Measurements from ENCODE around the gene PLA2G2F.

DNA sequence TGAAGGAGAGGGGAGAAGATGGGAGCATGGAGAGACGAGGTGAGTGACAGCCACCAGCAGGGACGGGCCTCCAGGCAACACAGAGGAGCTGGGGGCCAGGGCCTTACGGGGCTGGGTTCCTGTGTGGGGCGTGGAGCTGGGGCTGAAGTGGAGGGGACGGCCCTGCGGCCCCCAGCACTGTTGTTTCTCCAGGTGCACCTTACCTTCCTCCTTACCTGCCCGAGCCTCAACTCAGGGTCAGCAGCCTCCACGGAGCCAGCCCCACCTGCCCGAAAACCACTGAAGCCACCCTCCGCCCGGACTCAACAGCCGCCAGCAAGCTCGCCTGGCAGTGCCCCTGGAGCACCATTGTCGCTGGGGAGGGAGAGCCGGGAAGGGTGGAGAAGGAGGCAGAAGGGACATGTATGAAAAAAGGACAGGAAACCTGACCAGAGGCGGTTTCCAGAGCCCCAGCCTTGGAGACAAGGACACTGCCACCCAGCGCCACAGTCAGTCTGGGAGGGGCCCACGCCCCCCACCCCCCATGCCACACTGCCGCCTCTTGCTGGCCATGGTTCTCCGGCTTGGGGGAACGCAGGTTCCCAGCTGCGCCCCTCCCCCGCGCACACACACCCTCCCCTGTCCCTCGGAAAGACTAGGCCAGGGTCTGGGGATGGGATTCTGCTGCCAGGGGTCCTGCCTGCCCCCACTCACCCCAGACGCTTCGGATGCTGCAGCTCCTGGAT lies 10.6 kb downstream of the PLA2G2F start:
- TF ChIP-seq, protein P1, sequence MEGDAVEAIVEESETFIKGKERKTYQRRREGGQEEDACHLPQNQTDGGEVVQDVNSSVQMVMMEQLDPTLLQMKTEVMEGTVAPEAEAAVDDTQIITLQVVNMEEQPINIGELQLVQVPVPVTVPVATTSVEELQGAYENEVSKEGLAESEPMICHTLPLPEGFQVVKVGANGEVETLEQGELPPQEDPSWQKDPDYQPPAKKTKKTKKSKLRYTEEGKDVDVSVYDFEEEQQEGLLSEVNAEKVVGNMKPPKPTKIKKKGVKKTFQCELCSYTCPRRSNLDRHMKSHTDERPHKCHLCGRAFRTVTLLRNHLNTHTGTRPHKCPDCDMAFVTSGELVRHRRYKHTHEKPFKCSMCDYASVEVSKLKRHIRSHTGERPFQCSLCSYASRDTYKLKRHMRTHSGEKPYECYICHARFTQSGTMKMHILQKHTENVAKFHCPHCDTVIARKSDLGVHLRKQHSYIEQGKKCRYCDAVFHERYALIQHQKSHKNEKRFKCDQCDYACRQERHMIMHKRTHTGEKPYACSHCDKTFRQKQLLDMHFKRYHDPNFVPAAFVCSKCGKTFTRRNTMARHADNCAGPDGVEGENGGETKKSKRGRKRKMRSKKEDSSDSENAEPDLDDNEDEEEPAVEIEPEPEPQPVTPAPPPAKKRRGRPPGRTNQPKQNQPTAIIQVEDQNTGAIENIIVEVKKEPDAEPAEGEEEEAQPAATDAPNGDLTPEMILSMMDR (IDR thresholded peaks at IDR 0.05 in 2 of 3, conservative IDR thresholded peaks at IDR 0.05 in 1 of 3; ENCODE audit: control insufficient read depth in 2 of 3, extremely low read depth in 1 of 3, insufficient read depth in 1 of 3, low read depth in 3 of 3, low read length in 3 of 3): no peak
- TF ChIP-seq ZBED1 (IDR thresholded peaks at IDR 0.05; ENCODE audit: borderline replicate concordance) (no peak), POLR2AphosphoS5 (IDR thresholded peaks at IDR 0.05; ENCODE audit: low read length) (no peak), EZH2 (IDR thresholded peaks at IDR 0.05; ENCODE audit: borderline replicate concordance, control insufficient read depth, low read depth, low read length) (no peak), SRF (IDR thresholded peaks at IDR 0.05; ENCODE audit: low read depth in 2 of 2, low read length in 2 of 2) (no peak), POLR2A (IDR thresholded peaks at IDR 0.05; ENCODE audit: low read depth, low read length) (no peak), CHD2 (IDR thresholded peaks at IDR 0.05; ENCODE audit: borderline replicate concordance, low read depth, low read length) (no peak), EP300 (IDR thresholded peaks at IDR 0.05; ENCODE audit: borderline replicate concordance in 1 of 2, control insufficient read depth in 1 of 2, low read depth in 2 of 2, low read length in 2 of 2) (no peak), POU2F2 (IDR thresholded peaks at IDR 0.05; ENCODE audit: borderline replicate concordance, low read depth, low read length) (no peak), KDM1A (IDR thresholded peaks at IDR 0.05; ENCODE audit: borderline replicate concordance) (no peak), SMC3 (IDR thresholded peaks at IDR 0.05; ENCODE audit: borderline replicate concordance, low read length) (no peak), GABPA (IDR thresholded peaks at IDR 0.05; ENCODE audit: low read depth) (no peak)
- TF ChIP-seq, protein P2, sequence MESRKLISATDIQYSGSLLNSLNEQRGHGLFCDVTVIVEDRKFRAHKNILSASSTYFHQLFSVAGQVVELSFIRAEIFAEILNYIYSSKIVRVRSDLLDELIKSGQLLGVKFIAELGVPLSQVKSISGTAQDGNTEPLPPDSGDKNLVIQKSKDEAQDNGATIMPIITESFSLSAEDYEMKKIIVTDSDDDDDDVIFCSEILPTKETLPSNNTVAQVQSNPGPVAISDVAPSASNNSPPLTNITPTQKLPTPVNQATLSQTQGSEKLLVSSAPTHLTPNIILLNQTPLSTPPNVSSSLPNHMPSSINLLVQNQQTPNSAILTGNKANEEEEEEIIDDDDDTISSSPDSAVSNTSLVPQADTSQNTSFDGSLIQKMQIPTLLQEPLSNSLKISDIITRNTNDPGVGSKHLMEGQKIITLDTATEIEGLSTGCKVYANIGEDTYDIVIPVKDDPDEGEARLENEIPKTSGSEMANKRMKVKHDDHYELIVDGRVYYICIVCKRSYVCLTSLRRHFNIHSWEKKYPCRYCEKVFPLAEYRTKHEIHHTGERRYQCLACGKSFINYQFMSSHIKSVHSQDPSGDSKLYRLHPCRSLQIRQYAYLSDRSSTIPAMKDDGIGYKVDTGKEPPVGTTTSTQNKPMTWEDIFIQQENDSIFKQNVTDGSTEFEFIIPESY (IDR thresholded peaks at IDR 0.05): no peak
- TF ChIP-seq, protein P3, sequence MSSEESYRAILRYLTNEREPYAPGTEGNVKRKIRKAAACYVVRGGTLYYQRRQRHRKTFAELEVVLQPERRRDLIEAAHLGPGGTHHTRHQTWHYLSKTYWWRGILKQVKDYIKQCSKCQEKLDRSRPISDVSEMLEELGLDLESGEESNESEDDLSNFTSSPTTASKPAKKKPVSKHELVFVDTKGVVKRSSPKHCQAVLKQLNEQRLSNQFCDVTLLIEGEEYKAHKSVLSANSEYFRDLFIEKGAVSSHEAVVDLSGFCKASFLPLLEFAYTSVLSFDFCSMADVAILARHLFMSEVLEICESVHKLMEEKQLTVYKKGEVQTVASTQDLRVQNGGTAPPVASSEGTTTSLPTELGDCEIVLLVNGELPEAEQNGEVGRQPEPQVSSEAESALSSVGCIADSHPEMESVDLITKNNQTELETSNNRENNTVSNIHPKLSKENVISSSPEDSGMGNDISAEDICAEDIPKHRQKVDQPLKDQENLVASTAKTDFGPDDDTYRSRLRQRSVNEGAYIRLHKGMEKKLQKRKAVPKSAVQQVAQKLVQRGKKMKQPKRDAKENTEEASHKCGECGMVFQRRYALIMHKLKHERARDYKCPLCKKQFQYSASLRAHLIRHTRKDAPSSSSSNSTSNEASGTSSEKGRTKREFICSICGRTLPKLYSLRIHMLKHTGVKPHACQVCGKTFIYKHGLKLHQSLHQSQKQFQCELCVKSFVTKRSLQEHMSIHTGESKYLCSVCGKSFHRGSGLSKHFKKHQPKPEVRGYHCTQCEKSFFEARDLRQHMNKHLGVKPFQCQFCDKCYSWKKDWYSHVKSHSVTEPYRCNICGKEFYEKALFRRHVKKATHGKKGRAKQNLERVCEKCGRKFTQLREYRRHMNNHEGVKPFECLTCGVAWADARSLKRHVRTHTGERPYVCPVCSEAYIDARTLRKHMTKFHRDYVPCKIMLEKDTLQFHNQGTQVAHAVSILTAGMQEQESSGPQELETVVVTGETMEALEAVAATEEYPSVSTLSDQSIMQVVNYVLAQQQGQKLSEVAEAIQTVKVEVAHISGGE (CRISPR knock-in tag; IDR thresholded peaks at IDR 0.05): no peak

Data from GM12878 (cell line).